ENCODE data around the gene RTKN2. TPM values are rescaled to one million over a fixed set of nuclear protein-coding genes. Genes with fewer than 3 reads are reported as not detected.

The RTKN2 gene
- total and polyA plus RNA-seq, 10 of the 15 experiments (the other 5 are each of a cell fraction or from before 2014, with no cell fraction given) = 0.10 TPM; not detected in 9

DNA sequence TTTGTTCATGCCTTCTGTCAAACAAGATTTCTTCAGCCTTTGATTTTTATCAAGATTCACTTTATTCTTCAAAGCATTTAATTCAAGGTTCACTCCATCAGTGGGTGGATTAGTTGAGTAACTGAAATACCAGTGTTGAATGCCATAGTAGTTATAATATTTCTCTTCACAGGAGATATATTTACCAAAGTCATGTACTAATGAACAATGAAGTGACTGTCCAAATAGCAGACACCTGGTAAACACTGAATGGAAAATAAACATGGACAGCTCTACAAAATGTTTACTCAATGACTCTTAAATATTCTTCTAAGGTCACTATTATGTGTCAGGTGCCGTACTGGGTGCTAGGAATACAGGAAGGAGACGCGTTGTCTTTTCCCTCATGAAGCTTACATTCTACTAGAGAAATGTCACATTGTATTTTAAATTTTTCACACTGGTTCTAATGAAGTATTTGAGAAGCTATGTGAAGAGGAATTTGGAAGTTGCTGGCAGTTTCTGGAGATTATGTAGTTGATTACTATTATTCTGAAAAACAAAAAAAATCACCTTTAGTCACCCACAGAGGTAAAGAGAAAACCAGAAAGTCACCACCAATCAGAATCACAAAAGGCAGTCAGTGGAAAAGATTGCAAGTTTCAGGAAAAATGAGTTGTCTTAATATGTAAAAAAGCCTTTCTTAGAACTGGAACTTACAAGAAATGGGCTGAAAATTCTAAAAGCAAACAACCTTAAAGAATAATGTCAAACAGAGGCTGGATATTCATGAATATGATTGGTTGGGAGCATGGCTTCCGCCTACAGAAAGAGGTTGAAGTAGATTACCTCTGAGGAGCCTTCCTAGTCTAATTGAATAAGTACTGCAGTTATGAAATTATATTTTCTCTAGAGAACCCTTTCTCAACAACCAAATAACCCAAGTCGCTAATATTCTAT lies 84.5 kb downstream of the RTKN2 start:
- 82% methylated on average over 5 of the region's 5 CpGs for WGBS (ENCODE audit: insufficient coverage, insufficient replicate concordance, low lambda C conversion rate, missing lambda C conversion rate)
- Histone ChIP-seq H3K4me3 (no peak overlapping the region), H3K9ac (ENCODE audit: control insufficient read depth, insufficient read depth, low read length) (no peak overlapping the region), H3K4me1 (ENCODE audit: control insufficient read depth, insufficient read depth, low read length) (peaks cover 7% of the 10 kb centered on the region), H3K36me3 (ENCODE audit: control insufficient read depth in 2 of 2, insufficient read depth in 2 of 2, low read length in 1 of 2) (no peaks in the 10 kb centered on the region), H2AFZ (ENCODE audit: control insufficient read depth, low read depth, low read length) (no peak overlapping the region), H3K79me2 (ENCODE audit: control insufficient read depth, insufficient read depth, low read length) (no peaks in the 10 kb centered on the region), H3K27ac (ENCODE audit: control insufficient read depth, insufficient read depth) (no peak overlapping the region), H4K20me1 (ENCODE audit: control insufficient read depth, insufficient read depth) (no peaks in the 10 kb centered on the region), H3K4me2 (ENCODE audit: control insufficient read depth, insufficient read depth) (peak overlapping the region; percentile 46; the same call in 1 of the 2 replicates), H3K27me3 (replicated peaks in 1 of 2; ENCODE audit: control insufficient read depth in 2 of 2, insufficient read depth in 2 of 2, low read length in 1 of 2) (no peaks in the 10 kb centered on the region), H3K9me3 (replicated peaks; ENCODE audit: control insufficient read depth, insufficient read depth, low read length) (no peaks in the 10 kb centered on the region)
- FAIRE-seq (no peak), ATAC-seq (0 out of 3 replicates have a peak, but pooled peaks have one; percentile 6), DNase-seq (ENCODE audit: low read depth, low spot score) (no peak)
- in situ Hi-C loops (cut with MboI) (no loop called here), intact Hi-C loops (cut with micrococcal nuclease; ENCODE audit: unreplicated experiment) (loop anchor here (5.0 kb wide), 1 partner anchor 58 kb away; no protein-coding TSS in a partner anchor)
- SMC1A ChIA-PET (ENCODE audit: uncharacterized antibody, unreplicated experiment) = interaction anchor here (0.9 to 1.5 kb wide), 4 partner anchors 15 to 146 kb away, joined by 3 read pairs; no protein-coding TSS in a partner anchor
- BruUV-seq (replicated peaks) = no TSS peak
- RAD21 ChIA-PET (ENCODE audit: unreplicated experiment) = no interaction called here
- POLR2A ChIA-PET = no interaction called here
- TF ChIP-seq CREM (IDR thresholded peaks at IDR 0.05; ENCODE audit: low read depth) = no peak
- TF ChIP-seq ZNF207 (IDR thresholded peaks at IDR 0.05; ENCODE audit: borderline replicate concordance) = no peak
- TF ChIP-seq NFIC (IDR thresholded peaks at IDR 0.05; ENCODE audit: low read depth, low read length) = 0 out of 2 replicates have a peak, but pooled peaks have one; percentile 2
- CTCF ChIA-PET = interaction anchor here (0.9 kb wide), 1 partner anchor 145 kb away, joined by 3 read pairs; no protein-coding TSS in a partner anchor

GRCh38 chr10:62183442-62183841 lies 85.2 kb downstream of the RTKN2 start:
- in situ Hi-C loops (cut with MboI) (no loop called here), intact Hi-C loops (cut with micrococcal nuclease; ENCODE audit: unreplicated experiment) (loop anchor here (5.0 kb wide), 1 partner anchor 59 kb away; no protein-coding TSS in a partner anchor)
- peak; percentile 50 for DNase-seq (ENCODE audit: low read depth, low spot score)
- H3K36me3 ChIP-seq (ENCODE audit: control insufficient read depth in 2 of 2, insufficient read depth in 2 of 2, low read length in 1 of 2) = no peaks in the 10 kb centered on the region
- no peaks in the 10 kb centered on the region for H4K20me1 ChIP-seq (ENCODE audit: control insufficient read depth, insufficient read depth)
- H3K79me2 ChIP-seq (ENCODE audit: control insufficient read depth, insufficient read depth, low read length) = no peaks in the 10 kb centered on the region
- no peak overlapping the region for H2AFZ ChIP-seq (ENCODE audit: control insufficient read depth, low read depth, low read length)
- peak; percentile 90 for ATAC-seq
- H3K4me1 ChIP-seq (ENCODE audit: control insufficient read depth, insufficient read depth, low read length) = peaks cover 7% of the 10 kb centered on the region
- WGBS (ENCODE audit: insufficient coverage, insufficient replicate concordance, low lambda C conversion rate, missing lambda C conversion rate) = 16% methylated on average over 3 of the region's 3 CpGs
- ChIA-PET SMC1A (ENCODE audit: uncharacterized antibody, unreplicated experiment) (interaction anchor here (0.9 to 1.1 kb wide), 2 partner anchors 104 to 145 kb away, joined by 3 read pairs; no protein-coding TSS in a partner anchor), POLR2A (no interaction called here), RAD21 (ENCODE audit: unreplicated experiment) (no interaction called here), CTCF (no interaction called here)
- FAIRE-seq = peak; percentile 62
- no peaks in the 10 kb centered on the region for H3K27me3 ChIP-seq (replicated peaks in 1 of 2; ENCODE audit: control insufficient read depth in 2 of 2, insufficient read depth in 2 of 2, low read length in 1 of 2)
- H3K9me3 ChIP-seq (replicated peaks; ENCODE audit: control insufficient read depth, insufficient read depth, low read length) = no peaks in the 10 kb centered on the region
- H3K27ac ChIP-seq (ENCODE audit: control insufficient read depth, insufficient read depth) = no peak overlapping the region
- no peak overlapping the region for H3K9ac ChIP-seq (ENCODE audit: control insufficient read depth, insufficient read depth, low read length)
- BruUV-seq (replicated peaks) = no TSS peak
- peak overlapping the region; percentile 46; the same call in 1 of the 2 replicates for H3K4me2 ChIP-seq (ENCODE audit: control insufficient read depth, insufficient read depth)
- no peak overlapping the region for H3K4me3 ChIP-seq
- peak; percentile 27; the same call in 1 of the 2 replicates for TF ChIP-seq BCL11A (IDR thresholded peaks at IDR 0.05; ENCODE audit: low read depth, low read length)
- TF ChIP-seq, protein P1, sequence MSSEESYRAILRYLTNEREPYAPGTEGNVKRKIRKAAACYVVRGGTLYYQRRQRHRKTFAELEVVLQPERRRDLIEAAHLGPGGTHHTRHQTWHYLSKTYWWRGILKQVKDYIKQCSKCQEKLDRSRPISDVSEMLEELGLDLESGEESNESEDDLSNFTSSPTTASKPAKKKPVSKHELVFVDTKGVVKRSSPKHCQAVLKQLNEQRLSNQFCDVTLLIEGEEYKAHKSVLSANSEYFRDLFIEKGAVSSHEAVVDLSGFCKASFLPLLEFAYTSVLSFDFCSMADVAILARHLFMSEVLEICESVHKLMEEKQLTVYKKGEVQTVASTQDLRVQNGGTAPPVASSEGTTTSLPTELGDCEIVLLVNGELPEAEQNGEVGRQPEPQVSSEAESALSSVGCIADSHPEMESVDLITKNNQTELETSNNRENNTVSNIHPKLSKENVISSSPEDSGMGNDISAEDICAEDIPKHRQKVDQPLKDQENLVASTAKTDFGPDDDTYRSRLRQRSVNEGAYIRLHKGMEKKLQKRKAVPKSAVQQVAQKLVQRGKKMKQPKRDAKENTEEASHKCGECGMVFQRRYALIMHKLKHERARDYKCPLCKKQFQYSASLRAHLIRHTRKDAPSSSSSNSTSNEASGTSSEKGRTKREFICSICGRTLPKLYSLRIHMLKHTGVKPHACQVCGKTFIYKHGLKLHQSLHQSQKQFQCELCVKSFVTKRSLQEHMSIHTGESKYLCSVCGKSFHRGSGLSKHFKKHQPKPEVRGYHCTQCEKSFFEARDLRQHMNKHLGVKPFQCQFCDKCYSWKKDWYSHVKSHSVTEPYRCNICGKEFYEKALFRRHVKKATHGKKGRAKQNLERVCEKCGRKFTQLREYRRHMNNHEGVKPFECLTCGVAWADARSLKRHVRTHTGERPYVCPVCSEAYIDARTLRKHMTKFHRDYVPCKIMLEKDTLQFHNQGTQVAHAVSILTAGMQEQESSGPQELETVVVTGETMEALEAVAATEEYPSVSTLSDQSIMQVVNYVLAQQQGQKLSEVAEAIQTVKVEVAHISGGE (CRISPR knock-in tag; IDR thresholded peaks at IDR 0.05) = no peak
- no peak for TF ChIP-seq RB1 (IDR thresholded peaks at IDR 0.05; ENCODE audit: borderline replicate concordance)
- peak; percentile 67; the same call in 1 of the 2 replicates for TF ChIP-seq FOXM1 (IDR thresholded peaks at IDR 0.05; ENCODE audit: low read depth, low read length)
- no peak for TF ChIP-seq NR2F1 (conservative IDR thresholded peaks at IDR 0.05)
- no peak for TF ChIP-seq TARDBP (IDR thresholded peaks at IDR 0.05; ENCODE audit: borderline replicate concordance)
- TF ChIP-seq ATF3 (IDR thresholded peaks at IDR 0.05; ENCODE audit: borderline replicate concordance, extremely low read depth, low read depth, low read length) = no peak
- peak; percentile 29; the same call in 1 of the 2 replicates for TF ChIP-seq CREB1 (IDR thresholded peaks at IDR 0.05; ENCODE audit: low read depth)
- peak in 1 of 2 experiments; percentile 37; a peak in 1 of 4 replicates for TF ChIP-seq EP300 (IDR thresholded peaks at IDR 0.05; ENCODE audit: borderline replicate concordance in 1 of 2, control insufficient read depth in 1 of 2, low read depth in 2 of 2, low read length in 2 of 2)
